Activated T-cell treated with anti-CD3 and anti-CD28 coated beads, Interleukin-2, amount 50 U/mL, for 48 hours (primary cell): ENCODE measurements around the gene FTCD.
"Not testable (repeated sequence)": the region's sequence is repeated elsewhere in the genome, so short reads cannot be mapped to it uniquely, and the experiment has no call there.

Experiments used
- DNase-seq, 2 experiments: peaks; one replicate each; pipeline ENCODE4 v3.0.0-alpha.2; 2020

Gene FTCD

GRCh38 chr21:46108827-46109312, 46.5 kb downstream of the FTCD start:
- peak in 1 of 2 experiments; percentile 5 for DNase-seq

- not testable (repeated sequence) for DNase-seq
Observed at GRCh38 chr21:46107376-46107775, 48.0 kb downstream of the FTCD start.

GRCh38 chr21:46104104-46104503, 51.3 kb downstream of the FTCD start:
- DNase-seq, result no peak

GRCh38 chr21:46100906-46101305, 54.5 kb downstream of the FTCD start:
- no peak for DNase-seq

GRCh38 chr21:46100426-46100825, 55.0 kb downstream of the FTCD start:
- DNase-seq, result peak in 1 of 2 experiments; percentile 13

GRCh38 chr21:46100020-46100419, 55.4 kb downstream of the FTCD start:
- DNase-seq, result no peak

- DNase-seq, result peak; percentile 16 to 18
Observed at GRCh38 chr21:46099476-46099875, 55.9 kb downstream of the FTCD start.

GRCh38 chr21:46098303-46099141, 56.9 kb downstream of the FTCD start:
- peak; percentile 25 to 33 for DNase-seq

GRCh38 chr21:46097336-46098293, 57.8 kb downstream of the FTCD start, which contains the start of gene COL6A2:
TSS of gene COL6A2 (plus strand) at chr21:46098112.
- DNase-seq, result peak; percentile 58 to 76

- peak; percentile 14 to 18 for DNase-seq
Observed at GRCh38 chr21:46096596-46097335, 58.6 kb downstream of the FTCD start.

- peak; percentile 14 to 15 for DNase-seq
Observed at GRCh38 chr21:46095814-46096595, 59.4 kb downstream of the FTCD start.

- DNase-seq, result no peak
Observed at GRCh38 chr21:46095083-46095719, 60.2 kb downstream of the FTCD start.

GRCh38 chr21:46094401-46095082, 60.8 kb downstream of the FTCD start:
- DNase-seq, result no peak

- peak in 1 of 2 experiments; percentile 14 for DNase-seq
Observed at GRCh38 chr21:46093668-46094400, 61.5 kb downstream of the FTCD start.

GRCh38 chr21:46092811-46093667, 62.3 kb downstream of the FTCD start:
- DNase-seq, result peak in 1 of 2 experiments; percentile 4

GRCh38 chr21:46092026-46092764, 63.2 kb downstream of the FTCD start:
- no peak for DNase-seq

- no peak for DNase-seq
Observed at GRCh38 chr21:46091631-46092025, 63.8 kb downstream of the FTCD start.

- DNase-seq, result no peak
Observed at GRCh38 chr21:46091118-46091517, 64.3 kb downstream of the FTCD start.
